Measurements from ENCODE around the gene TCOF1.

TCOF1 gene

GRCh38 chr5:150402229-150402773 lies 44.8 kb downstream of the TCOF1 start:
- DNase-seq (ENCODE audit: low spot score), result no peak
- TF ChIP-seq, protein P1, sequence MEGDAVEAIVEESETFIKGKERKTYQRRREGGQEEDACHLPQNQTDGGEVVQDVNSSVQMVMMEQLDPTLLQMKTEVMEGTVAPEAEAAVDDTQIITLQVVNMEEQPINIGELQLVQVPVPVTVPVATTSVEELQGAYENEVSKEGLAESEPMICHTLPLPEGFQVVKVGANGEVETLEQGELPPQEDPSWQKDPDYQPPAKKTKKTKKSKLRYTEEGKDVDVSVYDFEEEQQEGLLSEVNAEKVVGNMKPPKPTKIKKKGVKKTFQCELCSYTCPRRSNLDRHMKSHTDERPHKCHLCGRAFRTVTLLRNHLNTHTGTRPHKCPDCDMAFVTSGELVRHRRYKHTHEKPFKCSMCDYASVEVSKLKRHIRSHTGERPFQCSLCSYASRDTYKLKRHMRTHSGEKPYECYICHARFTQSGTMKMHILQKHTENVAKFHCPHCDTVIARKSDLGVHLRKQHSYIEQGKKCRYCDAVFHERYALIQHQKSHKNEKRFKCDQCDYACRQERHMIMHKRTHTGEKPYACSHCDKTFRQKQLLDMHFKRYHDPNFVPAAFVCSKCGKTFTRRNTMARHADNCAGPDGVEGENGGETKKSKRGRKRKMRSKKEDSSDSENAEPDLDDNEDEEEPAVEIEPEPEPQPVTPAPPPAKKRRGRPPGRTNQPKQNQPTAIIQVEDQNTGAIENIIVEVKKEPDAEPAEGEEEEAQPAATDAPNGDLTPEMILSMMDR (IDR thresholded peaks at IDR 0.05; ENCODE audit: extremely low read depth, missing control alignments), result no peak

GRCh38 chr5:150402901-150403342 lies 45.4 kb downstream of the TCOF1 start:
- TF ChIP-seq, protein P1 (IDR thresholded peaks at IDR 0.05; ENCODE audit: extremely low read depth, missing control alignments), result no peak
- DNase-seq (ENCODE audit: low spot score), result no peak

DNA sequence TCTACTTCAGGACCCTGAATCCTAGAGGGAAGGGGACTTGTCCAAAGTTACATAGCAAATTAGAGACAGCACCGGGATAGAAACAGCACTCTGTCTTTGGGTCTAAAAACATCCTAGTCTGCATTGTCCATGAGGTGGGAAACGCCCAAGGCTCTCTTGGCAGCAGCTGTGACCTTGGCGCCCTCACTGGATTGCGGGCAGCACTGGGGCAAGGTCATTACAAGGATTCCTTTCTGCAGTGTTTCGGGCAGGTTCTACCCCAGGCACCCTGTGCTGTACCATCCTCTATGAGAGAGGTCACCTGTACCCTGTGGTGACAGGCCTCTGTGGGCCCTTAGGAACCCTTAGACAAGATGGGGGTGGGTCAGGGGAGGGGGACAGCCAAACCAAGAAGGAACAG lies 46.6 kb downstream of the TCOF1 start:
- TF ChIP-seq, protein P1 (IDR thresholded peaks at IDR 0.05; ENCODE audit: extremely low read depth, missing control alignments), result no peak
- no peak for DNase-seq (ENCODE audit: low spot score)

DNA sequence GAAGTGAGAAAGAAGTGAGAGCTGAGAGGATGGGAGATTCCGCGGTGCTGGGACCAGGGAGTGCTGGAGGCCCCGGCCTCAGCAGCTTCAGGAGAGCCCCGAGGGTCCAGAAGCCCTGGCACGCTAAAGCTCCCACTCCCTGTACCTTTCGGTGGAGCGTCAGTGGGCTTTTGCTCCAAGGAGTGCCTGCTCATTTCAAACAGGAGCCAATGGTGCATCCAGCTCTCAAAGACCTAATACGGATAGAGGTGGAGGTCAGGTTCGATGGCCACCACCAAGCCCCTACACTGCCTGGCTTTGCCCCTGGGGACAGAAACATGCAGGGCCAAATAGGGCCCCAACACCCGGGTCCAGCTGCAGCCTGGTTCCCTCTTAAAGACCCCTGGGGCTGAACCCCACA lies 47.0 kb downstream of the TCOF1 start:
- TF ChIP-seq, protein P1 (IDR thresholded peaks at IDR 0.05; ENCODE audit: extremely low read depth, missing control alignments), result no peak

GRCh38 chr5:150404941-150405816 lies 47.7 kb downstream of the TCOF1 start:
- TF ChIP-seq, protein P1 (IDR thresholded peaks at IDR 0.05; ENCODE audit: extremely low read depth, missing control alignments), result no peak
- no peak for DNase-seq (ENCODE audit: low spot score)

More for the DNA sequence above, 47.0 kb downstream of the TCOF1 start:
- no peak for DNase-seq (ENCODE audit: low spot score)

DNA sequence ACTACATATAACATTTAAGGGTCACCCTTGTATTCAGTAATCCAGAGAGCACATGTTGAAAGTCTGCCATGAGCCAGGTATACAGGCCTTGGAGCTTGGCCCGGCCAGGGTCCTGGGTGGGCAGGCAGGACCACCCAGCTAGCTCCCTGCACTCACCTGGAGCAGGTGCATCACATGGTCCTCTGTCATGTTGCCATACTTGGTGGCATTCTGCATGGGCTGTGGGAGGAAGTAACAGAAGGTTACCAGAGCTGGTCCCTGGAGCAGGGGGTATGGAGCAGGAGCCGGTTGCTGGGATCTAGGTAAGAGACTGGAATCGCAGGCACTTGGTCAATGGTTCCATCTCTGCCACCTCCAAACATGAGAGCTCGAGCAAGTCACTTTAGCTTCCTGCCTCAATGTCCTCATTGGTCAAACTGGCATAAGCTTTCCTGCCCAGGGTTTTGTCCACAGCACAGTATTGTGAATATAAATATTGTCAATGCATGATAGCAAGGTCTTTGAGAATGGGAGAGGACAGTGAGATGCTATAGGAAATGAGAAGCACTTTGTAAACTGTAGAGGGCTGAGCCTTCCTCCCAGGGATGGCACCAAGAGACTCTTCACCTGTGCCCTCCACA lies 48.7 kb downstream of the TCOF1 start:
- TF ChIP-seq, protein P1 (IDR thresholded peaks at IDR 0.05; ENCODE audit: extremely low read depth, missing control alignments), result no peak
- no peak for DNase-seq (ENCODE audit: low spot score)

- DNase-seq (ENCODE audit: low spot score), result no peak
- TF ChIP-seq, protein P1 (IDR thresholded peaks at IDR 0.05; ENCODE audit: extremely low read depth, missing control alignments), result no peak
Observed at GRCh38 chr5:150406723-150407095, 49.2 kb downstream of the TCOF1 start.
